Activated T-helper 1 cell treated with anti-CD3 and anti-CD28 coated beads, Interleukin-2, amount 50 U/mL, for 16 hours (primary cell): ENCODE results near the gene RNF103.
"Not testable (repeated sequence)": the region's sequence is repeated elsewhere in the genome, so short reads cannot be mapped to it uniquely, and the experiment has no call there.

ENCODE experiments used
- DNase-seq, 2 donors: peaks; one replicate each; pipeline ENCODE4 v3.0.0-alpha.2; 2020; ENCODE audit warnings: low read depth in 1 of 2, low spot score in 1 of 2

RNF103 gene

DNA sequence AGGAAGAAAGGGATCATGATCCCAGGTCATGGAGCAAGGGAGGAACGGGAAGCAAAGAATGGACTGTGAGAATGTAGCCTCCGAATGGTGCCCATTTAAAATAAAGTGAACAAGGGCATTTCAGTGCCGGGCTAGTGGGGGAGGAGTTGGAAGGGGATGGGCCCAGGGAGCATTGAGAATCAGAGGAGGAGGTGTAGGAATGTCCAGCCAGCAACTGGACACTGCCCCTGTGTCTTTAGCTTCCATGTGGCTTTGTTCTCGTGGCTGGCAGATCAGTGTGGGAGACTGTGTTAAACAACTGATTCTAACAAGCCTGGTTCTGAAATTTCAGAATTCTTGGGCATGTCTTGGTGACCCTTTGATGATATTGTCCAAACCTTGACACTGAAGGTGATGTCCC lies 1.4 kb upstream of the RNF103 start:
- DNase-seq, result no peak

DNA sequence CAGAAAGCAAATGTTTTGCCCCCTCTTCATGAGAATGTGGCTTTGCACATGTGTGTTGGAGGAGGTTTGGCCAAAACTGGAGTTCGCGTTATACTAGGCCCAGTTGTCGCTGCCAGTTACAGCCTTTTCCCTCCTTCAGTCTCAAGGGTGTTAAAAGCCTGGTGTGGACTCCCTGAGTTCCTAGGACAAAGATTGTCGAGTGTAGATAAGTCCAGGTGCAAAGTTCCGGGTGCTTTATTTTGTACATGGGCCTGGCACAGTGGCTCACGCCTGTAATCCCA lies 542 bp upstream of the RNF103 start:
- no peak for DNase-seq

DNA sequence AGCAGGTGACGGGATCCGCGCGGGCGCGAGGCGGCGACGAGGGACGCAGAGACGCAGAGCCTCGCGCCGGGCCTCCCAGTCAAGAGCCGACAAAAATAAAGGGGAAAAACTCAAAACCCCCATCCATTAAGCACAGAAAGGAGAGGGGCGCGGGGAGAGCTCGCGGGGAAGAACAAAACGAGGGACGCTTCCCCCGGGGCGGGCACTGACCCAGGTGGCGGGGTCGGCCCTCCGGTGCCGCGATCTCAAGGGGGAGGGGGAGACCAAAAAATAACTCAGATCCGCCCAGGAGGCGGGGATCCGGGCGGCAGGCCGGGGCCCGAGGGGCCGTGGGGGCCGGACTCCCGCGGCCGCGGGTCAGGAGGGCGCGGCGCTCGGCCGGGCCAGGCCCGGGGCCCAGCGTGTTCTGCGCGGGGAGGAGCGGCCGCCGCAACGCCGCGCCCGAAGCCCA lies 597 bp downstream of the RNF103 start:
- DNase-seq, result peak; percentile 17 to 30

DNA sequence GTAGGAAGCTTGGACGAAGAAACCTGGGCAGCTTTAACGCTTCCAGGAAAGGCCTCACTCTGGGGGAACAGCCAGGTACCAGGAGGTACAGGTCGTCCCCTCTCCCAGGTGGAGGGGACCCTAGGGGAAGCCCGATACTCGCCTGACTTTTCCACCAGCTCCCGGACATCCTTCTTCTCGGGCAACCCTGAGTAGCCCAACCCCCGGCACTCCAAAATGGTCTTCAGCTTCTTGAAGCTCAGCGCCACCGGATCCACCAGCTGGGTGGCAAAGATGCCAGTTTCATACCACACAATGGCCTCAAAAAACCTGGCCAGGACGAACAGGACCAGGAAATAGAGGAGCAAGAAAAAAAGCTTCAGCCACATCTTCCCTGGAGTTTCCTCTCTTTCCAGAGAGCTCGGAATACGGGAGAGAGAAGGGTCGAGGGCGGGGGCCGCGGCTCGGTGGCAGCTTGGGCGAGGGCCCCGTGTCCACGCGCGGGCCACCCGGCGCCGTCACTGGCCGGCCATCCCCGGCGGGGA lies 1.1 kb downstream of the RNF103 start:
- no peak for DNase-seq

DNA sequence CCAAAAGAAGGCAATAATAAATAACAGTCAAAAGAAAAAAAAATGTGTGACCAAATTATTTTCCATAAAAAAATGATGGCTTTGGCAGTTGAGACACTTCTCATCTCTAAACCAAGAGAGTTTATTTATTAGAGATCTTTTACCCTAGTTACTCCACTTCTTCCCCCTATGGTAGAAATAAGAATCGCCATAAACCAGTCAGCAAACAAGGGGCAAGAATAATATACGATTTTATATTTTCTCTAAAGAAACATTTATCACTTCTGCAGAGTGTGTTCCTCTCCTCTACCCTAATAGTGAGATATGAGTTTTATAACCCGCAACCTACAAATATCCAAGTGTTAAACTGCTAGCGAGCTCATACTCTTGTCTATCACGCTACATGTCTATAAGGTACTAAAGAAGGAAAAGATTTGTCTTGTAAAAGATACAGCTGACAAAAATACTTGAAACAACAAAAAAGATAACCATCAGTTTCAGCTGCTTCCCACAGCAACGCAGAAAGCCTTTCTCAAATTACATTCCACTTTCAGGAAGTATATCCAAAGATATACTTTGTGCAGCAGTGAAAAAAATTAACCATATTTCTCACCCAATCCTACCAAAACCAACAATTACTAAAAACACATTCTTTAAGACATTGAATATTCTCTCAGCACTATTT lies 2.3 kb downstream of the RNF103 start:
- DNase-seq, result no peak

DNA sequence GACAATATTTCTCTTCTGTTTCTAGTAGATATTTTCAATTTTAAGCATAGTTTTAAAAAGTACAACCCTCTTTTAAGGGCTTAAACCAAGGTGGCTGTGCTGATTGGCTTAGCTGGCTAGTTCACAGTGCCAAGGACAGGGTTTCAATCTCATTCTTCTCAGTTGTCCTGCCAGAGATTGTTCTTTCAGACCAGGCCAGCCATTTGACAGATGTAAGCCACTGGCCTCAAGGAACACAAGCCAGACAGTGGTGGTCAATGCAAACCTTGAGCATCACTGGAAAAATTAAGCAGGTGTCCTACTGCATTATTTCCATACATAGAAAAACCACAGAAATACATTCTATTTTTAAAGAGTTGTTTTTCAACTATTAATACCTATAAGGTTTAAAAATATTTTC lies 5.9 kb downstream of the RNF103 start:
- DNase-seq, result no peak

DNA sequence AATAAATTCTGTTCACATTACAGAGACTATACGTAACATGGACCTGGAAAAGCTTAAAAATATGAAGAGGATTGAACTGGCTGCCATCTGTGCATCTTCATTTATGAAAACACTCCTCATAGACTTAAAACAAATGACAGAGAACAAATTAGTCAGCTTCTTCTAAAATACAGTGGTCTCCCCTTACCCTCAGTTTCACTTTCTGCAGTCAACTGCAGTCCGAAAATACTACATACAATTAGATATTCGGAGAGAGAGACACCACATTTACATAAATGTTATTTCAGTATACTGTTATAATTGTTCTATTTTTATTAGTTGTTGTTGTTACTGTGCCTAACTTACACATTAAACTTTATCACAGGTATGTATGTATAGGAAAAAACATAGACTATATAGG lies 6.5 kb downstream of the RNF103 start:
- no peak for DNase-seq

DNA sequence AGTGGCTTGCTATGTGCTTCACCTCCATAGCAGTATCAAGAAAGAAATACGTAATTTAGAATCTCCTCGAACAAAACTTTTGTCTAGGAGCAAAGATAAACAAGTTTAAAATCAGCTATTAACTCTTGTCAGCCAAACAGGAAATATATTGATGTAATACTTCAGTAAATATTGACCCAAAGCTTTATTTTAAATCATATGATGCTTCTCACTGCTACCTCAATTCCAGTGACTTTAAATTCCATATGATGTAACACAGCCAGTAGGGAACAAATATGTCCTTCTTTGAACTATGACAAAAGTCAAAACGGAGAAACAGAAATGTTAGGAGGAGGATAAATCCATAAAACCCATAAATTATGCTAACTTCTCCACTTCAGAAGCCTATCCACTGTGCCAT lies 7.2 kb downstream of the RNF103 start:
- no peak for DNase-seq

DNA sequence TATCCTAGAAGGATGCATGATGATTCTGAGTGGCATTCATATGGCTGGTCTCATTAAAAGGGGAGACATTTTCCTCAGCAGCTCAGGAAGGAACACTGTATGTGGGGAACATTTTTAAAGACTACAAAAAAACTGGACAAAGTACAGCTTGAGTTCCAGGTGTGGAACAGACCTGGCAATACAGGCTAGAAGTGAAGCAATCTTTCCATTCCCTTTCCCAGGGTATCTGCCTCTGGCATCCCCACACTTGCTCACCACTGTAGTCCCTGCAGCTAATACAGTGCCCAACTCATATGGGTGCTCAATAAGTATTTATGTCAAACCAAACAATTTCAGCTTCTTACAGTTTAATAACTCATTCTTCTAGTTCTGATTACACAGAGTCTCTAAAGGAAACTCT lies 8.1 kb downstream of the RNF103 start:
- no peak for DNase-seq

DNA sequence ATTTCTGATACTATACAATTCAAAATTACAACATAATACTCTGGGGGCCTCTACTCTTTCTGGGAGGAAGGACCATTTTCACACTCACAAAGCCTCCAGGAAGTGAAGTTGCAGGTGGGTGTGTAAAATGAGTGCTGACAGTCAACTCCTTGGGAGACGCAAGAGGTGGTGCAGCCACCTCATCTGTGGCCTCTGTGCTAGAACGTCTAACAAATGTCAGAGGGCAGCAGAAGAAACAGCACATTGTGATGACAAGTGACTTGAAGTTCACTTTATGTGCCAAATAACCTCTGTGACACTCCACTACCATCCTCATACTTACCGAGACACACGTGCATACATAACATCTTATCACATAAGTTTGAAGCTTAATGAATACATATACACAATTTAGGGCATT lies 10.2 kb downstream of the RNF103 start:
- no peak for DNase-seq

DNA sequence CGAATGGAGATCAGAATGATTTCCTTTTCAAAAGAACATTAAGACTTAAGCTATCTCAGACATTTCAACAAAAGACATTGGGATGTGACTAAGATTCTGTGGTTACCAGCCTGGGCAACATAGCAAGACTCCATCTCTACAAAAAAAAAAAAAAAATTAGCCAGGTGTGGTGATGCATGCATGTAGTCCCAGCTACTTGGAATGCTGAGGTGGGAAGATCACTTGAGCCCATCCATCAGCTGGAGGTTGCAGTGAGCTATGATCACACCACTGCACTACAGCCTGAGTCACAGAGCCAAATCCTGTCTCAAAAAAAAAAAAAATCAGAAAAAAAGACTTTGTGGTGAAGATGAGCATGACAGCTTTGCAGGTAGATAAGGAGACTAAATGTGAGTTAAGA lies 12.8 kb downstream of the RNF103 start:
- no peak for DNase-seq

DNA sequence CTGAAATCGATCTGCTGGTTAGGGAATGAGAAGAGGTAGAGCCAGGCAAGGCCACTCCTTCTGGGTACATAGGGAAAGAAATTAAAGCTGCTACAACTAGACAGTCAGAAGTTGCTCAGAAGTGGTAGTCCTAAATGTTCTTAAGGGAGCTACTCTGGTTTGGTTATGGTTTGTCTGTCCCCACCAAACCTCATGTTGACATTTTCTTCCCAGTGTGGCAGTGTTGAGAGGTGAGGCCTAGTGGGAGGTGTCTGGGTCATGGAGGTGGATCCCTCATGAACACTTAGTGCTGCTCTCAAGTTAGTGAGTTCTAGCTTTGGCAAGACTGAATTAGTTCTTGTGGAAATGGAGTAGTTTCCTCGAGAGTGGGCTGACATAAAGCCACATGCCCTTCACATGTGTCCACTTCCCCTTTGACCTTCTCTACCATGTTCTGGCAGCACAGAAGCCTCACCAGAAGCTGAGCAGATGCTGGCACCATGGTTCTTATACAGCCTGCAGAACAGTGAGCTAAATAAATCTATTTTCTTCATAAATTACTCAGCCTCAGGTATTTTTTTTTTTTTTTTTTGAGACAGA lies 14.7 kb downstream of the RNF103 start:
- DNase-seq, result no peak

DNA sequence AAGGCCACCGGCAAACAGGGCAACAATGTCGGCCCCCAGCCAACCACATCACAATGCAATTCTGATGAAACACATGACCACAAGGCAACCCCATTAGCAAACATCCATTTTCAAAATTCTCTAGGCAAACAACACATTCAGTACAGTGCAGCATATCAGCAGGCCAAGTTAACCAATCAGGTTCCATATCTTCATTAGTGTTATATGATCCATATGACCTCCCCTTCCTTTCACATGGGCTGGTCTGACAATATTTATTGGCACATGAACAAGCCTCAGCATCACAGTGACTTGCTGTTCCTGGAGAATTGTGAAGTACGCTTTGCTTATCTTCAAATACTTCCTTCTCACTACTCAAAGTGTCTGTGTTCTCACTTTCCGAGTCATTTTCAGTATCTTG lies 19.8 kb downstream of the RNF103 start:
- DNase-seq, result no peak

DNA sequence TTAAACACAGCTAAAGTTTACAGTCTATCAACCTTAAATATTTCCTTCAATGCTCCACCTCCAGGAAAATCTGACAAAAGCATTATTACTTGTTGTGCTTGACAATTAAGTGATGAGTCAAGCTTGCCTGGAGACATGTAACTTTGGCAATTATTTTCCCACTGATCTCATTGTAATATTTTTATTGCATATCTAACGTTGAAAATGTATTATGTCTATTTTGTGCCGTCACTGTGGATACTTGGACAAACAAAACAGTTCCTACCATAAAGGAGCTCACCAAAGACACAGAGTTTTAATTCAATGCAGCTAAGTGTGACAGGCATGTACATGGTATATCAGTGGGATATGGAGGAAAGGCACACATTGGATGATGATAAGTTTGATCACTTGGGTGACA lies 24.7 kb downstream of the RNF103 start:
- no peak for DNase-seq

DNA sequence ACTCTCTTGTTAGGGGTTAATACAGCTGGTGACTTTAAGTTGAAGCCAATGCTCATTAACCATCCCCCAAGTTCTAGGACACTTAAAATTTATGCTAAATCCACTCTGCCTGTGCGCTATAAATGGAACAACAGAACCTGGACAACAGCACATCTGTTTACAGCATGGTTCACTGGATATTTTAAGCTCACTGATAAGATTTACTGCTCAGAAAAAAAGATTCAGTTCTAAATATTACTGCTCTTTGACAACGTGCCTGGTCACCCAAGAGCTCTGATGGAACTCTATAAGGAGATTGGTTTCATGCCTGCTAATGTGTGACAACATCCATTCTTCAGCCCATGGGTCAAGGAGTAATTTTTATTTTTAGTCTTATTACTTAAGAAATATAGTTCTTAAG lies 27.5 kb downstream of the RNF103 start:
- no peak for DNase-seq

DNA sequence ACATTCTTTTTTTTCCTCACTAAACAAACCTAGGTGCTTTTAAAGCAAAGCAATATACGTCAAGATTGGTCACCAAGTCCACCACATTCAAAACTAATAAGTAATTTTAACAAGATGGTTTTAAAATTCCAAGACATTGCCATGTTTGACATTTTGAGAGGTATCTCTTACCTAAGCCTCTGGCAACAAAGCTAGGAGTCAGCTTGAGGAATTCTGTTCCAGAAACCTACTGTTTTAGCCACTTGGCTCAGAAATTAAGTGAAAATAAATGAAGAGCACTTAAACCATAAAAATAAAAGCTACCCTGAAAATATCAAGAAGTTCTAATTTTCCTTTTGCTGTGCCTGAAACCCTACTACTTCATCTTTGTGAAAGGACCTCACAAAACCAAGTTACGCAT lies 30.4 kb downstream of the RNF103 start:
- no peak for DNase-seq

DNA sequence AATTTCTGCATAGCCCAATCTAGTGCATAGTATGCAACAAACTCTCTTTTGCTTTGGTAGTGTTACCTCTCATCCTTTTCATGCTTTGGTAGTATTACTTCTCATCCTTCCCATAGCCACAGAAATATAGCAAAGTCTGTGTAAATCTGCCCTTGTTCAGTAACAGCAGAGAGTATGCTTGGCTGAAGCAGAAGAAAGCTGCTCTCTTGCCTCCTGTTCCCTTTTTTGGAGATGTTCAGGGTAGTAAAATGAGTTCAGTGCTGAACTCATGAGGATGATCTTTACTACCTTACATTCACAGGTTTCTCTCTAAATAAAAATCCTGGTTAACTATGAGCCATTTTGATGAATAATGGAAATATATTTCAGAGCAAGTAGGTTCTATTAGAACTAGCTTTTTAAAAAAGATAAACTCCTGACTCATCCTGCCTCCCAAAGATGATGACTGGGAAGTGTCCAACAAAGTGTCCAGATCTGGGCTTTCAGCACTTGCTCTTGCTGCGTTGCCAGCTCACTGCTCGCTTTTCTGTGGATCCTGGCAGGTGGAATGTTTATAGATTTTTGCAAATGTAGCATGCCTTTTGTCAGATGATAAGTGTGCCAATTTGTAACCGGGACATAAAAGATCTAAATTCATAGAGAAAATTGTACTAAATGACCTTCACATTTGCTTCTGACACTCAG lies 31.0 kb downstream of the RNF103 start:
- DNase-seq, result no peak

DNA sequence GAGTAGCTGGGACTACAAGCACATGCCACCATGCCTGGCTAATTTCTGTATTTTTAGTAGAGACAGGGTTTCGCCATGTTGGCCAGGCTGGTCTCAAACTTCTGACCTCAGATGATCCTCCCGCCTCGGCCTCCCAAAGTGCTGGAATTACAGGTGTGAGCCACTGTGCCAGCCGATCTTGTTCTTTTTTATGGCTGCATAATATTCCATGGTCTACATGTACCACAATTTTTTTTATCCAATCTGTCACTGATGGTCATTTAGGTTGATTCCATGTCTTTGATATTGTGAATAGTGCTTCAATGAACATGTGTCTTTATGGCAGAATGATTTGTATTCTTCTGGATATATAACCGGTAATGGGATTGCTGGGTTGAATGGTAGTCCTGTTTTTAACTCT lies 34.0 kb downstream of the RNF103 start:
- DNase-seq, result not testable (repeated sequence)

DNA sequence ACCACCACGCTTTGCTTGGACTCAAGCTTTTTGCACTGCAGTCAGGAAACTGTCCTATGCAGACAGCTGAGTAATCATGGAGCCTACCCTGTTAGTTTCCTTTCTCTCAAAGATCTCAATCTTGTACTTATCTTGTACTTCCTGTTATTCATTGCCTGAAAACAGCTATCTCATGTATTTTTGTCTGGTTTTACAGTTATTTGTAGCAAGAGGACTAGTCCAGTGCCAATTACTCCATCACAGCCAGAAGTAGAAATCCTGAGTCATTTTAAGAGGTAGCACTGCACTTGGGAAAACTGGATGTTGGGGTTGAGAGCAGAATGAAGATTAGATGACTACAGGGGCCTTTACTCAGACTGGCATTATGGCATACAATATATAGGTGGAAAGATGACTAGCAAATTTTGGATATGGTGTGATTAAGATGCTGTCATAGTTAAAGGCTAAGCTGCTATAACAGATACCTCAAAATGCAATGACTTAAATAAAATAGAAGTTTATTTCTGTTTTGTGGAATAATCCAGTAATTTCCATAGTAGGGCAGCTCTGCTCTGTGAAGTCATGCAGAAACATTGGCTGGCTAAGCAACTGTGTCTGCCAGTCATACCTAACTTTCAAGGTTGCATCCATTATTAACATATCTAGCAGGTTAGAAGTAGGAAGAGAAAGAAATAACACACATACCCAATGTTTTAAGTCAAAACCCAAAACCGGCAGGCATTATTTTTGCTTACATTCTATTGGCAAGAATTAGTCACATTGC lies 39.3 kb downstream of the RNF103 start:
- no peak for DNase-seq

DNA sequence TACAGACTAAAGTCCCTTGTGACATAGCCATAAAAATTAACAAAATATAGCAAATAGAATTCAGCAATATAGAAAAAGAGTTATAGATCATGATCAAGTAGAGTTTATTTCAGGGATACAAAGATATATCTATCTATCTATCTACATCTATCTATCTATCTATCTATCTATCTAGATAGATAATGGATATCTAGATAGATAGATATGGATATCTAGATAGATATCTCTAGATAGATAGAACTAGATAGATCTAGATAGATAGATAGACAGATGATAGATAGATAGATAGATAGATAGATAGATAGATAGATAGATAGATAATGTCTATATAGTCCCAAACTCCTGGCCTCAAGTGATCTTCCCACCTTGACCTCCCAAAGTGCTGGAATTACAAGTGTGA lies 43.1 kb downstream of the RNF103 start:
- no peak for DNase-seq

DNA sequence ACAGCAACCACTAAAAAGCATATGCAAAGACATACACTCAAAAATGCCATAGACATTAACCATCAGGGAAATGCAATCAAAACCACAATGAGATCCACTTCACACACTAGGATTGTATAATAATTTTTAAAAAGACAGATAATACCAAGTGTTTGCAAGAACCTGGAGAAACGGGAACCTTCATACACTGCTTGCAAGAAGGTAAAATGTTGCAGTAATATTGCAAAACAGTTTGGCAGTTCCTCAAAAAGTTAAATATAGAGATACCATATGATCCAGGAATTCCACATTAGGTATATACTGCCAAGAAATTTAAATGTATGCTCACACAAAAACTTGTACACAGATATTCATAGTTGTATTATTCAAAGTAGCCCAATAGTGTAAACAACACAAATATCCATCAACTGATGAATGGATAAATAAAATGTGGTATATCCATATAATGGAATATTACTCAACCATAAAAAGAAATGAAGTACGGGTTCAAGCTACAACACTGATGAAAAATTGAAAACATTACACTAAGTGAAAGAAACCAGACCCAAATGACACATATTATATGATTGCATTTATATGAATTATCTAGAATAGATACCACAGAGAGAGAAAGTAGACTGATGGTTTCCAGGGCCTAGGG lies 45.7 kb downstream of the RNF103 start:
- no peak for DNase-seq

DNA sequence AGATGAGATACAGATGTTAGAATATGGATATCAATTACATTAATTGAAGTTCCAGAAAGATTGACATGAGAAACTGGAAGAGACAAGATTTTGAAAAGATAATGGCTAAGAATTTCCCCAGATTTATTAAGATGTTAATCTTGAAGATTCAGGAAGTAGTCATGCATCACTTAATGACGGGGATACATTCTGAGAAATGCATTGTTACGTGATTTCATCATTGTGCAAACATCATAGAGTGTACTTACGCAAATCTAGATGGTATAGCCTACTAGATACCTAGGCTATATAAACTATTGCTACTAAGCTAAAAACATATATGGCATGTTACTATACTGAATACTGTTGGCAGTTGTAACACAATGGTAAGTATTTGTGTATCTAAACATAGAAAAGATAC lies 53.6 kb downstream of the RNF103 start:
- no peak for DNase-seq
